ENCODE results near the gene OSBPL10.

OSBPL10 gene

DNA sequence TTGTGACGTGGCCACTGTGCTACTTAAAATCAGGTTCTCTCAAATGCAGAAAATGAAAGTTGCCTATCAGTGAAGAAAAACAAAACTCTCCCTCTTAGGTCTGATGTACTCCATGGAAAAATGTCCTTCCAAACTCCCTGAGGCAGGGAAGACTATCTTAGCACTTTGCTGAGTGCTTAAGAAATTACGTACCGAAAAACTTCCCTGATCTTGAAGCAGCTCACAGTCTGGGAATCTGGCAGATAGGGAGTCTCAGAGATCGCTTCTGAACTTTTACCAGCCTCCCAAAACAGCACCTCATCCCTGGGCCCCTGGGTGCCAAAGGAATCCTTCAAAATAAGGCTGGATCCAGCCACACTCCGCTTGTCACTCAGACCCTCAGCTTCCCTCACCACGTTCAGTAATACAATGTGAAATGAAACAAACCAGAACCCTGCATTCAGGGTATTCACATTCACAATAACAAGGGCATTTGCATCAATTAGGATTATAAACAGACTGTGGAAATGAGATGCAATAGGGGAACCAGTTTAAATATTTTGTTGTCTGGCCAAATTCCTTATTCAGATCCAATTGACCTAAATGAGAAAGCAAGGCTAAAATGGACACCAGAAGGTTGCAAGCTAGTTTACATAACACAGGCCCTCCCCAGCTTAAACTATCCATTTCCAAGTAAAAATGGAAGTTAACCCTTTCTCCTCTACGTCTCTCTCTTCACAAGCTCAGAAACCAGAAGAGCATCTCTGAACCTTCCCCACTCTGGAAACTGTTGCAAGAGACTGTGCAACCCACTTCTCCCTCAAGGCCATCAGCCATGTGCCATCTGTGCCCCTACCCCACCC lies 20.9 kb downstream of the OSBPL10 start:
- no peak for DNase-seq

DNA sequence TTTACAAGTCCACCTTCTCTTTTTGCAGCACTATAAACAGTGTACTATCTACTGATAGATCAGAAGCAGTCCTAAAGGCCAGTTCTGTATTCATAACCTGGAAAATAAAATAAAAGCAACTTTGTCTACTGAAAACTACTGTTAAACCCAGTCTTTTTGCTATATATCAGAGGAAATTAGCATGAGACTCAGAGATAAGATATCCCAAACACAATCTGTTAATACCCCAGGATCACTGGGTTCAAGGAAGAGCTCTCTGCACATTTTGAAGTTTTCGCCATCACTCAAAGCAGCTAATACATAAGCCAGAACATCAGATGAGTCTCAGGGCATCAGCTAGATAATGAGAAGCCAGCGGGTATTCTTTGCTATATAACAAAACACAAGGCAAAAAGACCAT lies 21.8 kb downstream of the OSBPL10 start:
- DNase-seq: no peak

DNA sequence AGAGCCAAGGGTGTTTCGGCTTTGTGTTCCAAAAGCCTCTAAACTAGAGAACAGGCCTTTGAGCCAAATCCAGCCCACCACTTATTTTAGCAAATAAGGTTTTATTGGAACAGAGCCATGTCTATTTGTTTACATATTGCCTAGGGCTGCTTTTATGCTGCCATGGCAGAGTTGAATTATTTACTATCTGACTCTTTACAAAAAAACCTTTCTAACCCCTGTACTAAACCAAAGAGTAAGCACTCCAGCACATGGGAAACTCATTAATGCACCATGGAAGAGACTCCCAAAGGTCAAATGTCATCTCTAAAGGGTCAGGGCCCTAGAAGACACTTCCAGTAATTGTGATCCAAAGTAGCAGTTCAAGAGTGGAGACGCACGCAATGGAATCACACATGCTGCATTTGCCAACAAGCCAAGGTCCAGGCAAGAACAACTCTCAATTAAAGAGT lies 22.3 kb downstream of the OSBPL10 start:
- DNase-seq: no peak

DNA sequence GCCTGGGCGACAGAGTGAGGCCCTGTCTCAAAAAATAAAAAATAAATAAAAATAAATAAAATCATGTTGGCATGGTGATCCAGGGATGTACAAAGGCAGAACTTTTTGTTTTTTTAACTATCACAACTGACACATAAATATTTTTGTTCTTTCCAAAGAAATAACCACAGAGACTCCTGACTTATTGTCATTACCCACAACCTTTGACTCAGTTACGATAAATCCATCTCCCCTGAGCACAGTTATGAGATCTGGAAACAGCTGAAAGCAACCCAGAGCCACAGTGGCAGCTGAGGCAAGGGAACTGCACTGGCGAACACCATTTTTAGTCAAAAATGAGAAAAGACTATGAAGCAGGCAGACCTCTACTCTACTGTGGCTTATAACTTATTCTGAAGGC lies 24.0 kb downstream of the OSBPL10 start:
- DNase-seq: no peak

DNA sequence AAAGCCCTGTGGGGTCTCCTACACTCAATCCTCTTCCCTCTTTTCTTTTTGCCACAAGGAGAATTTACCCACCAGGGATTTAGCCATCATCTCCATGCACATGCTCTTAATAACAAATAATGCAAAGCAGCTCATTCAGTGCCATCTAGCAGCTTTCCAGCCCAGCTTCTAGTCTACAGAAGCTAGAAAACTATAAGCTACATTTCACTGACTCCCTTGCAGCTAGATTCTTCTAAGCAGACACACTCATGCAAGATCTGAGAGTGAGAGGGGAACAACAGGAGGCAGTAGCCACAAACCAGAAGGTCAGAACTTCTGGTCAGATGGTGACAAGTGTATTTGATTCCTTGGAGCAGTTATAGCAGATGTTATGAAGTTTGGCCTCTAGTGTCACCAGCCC lies 25.5 kb downstream of the OSBPL10 start:
- no peak for DNase-seq

DNA sequence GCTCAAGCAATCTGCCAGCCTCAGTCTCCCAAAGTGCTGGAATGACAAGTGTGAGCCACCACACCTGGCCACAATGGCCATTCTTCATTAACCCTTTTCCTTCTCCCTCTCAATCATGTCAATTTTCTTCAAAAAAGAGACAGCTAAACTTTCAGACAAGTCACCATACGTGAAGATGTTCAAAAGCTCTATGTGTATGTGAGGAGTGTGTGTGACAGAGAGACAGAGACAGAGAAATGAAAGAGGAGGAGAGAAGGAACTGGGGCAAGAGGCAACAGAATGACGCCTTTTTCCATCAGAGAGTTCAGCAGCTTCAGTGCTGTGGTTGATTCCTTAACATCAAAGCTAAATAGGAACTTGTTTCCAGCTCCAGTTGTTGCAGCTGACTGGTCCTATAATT lies 27.4 kb downstream of the OSBPL10 start:
- no peak for DNase-seq

DNA sequence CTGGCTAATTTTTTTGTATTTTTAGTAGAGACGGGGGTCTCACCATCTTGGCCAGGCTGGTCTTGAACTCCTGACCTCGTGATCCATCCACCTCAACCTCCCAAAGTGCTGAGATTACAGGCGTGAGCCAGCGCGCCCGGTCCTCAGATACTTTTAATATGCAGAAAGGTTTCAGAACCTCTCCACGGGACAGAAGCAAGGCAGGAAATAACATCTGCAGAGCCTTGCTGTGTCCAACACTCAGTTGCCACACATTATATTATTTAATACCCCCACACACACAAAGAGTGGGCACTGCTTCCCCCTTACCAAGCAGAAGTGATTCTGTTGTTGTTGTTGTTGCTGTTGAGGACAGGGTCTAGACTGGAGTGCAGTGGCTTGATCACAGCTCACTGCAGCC lies 28.0 kb downstream of the OSBPL10 start:
- DNase-seq: no peak

DNA sequence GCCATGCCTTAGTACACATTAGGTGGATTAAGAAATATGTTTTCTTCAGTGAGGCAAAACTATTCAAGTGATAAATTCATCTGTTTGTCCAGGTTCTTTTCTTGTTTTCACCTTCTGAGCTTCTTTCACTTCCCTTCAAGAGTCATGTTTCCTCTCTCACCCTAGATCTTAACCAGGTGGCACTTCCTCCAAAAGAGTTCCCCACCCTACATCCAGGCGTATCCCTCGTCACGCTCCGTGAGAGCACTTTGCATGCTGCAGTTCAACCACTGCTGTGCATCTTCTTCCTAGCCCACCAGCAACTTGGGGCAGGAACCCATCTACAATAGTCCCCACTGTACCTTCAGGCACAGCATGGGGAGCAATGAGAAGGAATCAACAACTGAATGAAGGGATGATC lies 28.9 kb downstream of the OSBPL10 start:
- DNase-seq: no peak

DNA sequence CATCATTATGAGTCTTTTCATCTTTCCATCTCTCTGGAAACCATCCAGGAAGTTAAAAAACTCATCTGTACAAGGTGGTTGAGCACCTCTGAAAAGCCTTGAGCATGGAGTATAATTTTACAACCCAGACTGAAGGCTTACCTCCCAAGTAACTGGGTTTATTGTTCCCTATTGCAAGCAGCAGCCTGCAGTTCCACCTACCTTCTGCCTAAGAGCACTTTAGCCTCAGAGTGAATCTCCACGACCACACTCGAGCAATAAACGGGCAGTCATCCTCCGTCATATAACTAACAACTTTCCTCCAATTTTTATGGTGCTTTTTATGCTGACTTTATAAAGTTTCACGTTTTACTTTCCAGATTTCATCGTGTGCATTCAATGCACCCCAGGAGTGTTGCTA lies 32.8 kb downstream of the OSBPL10 start:
- no peak for DNase-seq

DNA sequence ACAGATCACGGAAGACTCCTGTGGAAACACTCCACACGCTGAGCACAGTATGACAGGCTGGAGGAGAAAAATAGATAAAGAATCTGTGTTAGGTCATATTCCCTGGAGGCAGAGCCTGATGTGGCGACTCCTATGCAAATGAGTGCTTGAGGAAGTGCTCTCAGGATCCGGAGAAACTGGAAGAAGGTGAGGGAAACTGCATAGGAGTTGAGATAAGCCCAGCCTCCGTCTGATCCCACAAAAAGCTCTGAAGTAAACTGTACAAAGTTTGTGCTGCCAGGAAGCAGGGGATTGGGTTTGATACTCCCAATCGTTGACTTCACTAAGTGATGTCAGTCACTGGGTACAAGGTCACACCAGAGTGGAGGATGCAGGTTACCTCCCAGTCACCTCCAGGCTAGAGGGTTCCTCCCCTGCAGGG lies 33.4 kb downstream of the OSBPL10 start:
- DNase-seq: no peak

DNA sequence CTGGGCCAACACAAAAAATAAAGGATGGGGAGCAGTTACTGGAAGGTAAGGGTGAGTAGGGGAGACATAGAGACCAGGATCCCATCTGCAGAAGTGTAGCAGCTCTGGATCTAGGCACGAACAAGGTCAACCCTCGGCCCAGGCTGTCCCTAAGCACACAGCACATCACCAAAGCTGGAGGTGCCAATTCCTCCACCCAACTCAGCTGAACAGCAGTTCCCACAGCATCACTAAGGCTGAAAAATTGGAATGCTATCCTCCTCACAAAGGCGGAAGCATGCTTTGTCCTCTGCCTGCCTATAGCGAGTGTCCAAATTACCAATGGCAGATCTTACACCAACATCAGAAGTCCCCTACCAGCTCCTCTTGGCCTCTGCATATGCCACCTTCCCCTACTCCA lies 33.9 kb downstream of the OSBPL10 start:
- no peak for DNase-seq

DNA sequence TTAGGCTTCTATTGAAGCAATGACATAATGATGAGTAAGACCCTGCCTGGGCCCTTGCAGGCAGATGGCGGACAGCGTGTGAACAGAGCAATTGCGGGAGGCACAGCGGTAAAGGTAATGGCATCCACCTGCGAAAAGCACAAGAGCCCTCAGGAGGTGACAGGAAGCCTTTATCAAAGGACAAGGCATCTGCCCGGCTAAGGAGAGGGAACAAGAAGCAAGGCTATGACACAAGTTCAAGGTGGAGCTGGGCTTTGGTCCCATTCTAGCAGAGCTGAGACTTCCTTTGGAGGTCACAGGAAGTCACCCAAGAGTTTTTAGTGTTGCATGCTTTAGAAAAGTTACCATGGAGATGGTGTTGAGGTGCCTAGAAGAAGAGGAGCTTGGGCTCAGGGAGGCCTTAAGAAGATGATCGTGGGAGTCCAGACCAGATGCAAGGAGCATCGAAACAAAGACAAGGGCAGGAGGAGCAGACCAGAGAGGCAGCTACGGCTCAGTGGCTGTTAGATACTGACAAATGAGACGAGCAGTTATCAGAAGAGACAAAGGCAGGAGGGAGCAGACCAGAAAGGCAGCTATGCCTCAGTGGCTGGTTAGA lies 34.5 kb downstream of the OSBPL10 start:
- no peak for DNase-seq

DNA sequence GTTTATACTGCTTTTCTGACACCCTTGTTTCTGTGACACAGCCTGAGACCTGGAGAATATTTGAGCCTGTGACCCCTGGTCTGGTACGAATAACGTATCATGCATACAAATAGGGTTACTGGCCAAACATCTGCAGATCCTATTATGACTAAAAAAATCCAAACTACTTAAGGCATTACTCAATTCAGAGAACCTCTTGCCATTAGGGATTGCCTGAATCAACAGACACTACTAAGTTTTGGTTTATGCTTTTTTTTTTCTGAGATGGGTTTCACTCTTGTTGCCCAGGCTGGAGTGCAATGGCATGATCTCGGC lies 35.4 kb downstream of the OSBPL10 start:
- no peak for DNase-seq

DNA sequence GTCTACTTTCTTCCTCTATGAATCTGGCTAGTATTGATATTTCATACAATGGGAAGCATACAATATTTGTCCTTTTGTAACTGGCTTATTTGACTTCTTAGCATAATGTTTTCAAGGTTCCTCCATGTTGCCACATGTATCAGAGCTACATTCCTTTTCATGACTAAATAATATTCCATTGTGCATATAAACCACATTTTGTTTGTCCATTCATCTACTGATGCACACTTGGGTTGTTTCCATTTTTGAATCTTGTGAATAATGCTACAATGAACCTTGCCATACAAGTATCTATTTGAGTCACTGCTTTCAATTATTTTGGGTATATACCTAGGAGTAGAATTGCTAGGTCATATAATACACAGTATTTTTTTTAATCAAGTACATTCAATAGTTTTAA lies 38.0 kb downstream of the OSBPL10 start:
- DNase-seq: no peak

DNA sequence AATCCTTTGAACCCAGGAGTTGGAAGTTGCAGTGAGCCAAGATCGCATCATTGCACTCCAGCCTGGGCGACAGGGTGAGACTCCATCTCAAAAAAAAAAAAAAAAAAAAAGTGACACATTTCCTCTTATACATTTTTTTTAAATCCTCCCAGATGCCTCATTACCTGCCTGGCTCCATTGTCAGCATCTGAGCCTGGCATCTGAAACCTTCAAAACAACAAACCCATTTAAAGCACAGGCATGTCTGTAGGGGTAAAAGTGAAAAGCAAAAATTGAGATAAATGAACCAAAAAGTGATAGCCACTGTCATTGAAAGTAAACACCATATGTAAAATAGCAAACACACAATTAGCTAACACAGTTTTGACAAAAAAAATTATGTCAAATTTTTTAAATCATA lies 38.6 kb downstream of the OSBPL10 start:
- DNase-seq: no peak

DNA sequence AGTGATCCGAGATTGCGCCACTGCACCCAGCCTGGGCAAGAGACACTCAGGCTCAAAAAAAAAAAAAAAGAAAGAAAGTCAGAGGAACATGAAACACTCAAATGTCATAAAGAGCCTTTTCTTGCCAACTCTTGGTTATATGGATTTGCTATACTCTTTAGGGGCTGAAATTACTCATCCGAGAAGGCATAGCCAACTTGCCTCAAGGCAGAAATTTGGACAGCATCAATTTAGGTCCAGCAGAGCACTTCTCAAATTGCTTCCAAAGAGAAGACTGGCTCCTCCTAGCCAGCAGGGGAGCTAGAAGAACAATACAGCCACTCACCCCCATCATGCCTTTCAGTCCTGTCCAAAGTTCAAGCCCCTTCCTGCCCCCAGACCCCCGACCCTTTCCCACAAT lies 43.8 kb downstream of the OSBPL10 start:
- DNase-seq: no peak

DNA sequence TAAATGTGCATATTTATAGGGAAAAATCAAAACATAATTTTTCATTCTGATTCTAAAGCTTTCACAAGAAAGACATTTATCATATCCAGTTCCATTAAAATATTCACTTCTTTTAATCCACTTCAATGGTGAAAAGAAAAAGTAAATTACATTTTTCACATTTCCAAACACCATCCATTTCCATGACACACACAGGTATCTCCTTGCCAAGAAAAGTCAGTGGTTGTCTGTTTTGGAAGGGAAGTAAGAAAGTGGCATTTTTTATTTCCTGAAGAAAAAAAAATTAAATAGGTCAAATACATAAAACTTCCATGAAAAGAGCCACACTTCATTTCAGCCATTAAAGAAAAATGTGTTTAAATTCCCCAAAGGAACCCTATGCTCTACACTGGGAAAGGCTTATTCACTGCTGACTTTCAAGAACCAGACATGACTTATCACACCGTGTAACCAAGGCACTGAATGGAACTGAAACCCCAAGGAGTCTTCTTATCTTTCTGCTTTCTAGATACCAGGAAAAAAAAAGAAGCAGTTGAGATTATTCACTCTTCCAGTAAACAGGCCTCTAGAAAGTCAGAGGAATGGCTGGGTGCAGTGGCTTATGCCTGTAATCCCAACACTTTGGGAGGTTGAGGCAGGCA lies 44.5 kb downstream of the OSBPL10 start:
- no peak for DNase-seq

DNA sequence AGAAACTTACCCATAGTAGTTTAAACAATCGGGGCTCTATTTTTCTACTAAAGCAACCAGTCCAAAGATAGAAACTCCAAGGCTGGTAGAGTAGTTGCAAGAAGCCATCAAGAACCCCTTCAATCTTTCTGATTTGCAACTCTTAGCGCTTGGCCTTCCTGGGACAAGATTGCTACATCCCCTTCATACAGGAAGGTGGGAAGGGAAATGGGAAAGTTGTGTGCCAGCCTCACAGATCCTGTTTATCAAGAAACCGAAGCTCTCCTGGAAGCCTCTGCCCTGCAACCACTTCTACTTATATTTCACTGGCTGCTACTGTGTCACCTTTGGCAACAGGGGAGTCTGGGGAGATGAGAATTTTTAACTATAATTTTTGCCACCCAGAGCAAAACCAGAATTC lies 46.2 kb downstream of the OSBPL10 start:
- DNase-seq: no peak

DNA sequence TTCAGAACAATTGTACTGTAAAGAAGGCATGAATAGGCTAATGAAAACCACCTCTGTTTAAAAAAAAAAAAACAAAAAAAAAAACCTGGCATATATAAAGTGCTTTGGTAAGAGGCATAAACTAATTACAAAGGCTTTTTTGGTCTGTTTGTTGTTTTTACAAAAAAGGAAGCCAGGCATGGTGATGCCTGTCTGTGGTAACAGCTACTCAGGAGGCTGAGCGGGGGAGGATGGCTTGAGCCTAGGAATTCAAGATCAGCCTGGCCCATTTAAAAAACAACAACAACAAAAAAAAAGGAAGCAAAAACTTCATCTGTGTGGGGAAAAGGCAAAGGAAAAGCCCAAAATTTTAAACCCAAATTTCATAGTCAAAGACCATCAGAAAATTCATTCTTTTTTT lies 47.0 kb downstream of the OSBPL10 start:
- no peak for DNase-seq

DNA sequence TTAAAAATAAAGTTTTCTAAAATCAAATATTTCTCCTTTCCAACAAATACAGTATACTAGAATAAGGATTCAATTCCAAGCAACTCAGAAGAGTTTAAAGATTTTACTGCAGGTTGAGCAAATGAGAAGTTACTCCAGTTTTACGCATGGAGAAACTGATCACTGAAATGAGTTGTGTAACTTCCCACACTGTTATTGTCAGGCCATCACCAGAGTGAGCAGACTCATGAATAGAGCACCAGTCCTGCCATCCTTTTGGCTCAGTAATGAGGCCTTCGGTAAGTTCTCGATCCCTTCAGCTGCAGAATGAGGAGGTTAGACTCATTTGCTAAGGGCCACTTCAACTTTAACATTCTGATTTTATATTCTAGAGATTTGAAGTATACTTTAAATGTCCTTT lies 48.1 kb downstream of the OSBPL10 start:
- no peak for DNase-seq

DNA sequence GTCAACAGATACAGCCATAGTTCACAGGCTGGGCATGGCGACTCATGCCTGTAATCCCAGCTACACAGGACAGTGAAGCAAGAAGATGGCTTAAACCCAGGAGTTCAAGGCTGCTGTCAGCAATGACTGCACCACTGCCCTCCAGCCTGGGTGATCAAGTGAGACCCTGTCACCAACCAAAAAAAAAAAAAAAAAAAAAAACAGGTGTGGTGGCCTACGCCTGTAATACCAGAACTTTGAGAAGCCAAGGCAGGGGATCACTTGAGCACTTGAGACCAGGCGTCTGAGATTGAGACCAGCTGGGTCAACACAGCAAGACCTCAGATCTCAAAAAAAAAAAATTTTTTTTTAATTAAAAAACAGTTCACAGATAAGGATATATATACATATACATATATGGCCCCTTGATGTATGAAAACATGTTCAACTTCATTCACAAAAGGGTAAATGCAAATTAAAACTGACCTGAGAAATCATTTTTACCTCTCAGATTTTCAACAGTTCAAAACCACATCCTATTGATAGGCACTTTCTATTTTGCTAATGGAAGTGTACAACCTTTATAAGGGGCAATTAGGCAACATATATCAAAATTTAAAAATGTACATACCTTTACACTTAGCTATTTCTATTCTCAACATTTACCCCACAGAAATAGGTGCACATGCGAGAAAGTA lies 51.1 kb downstream of the OSBPL10 start:
- DNase-seq: no peak

DNA sequence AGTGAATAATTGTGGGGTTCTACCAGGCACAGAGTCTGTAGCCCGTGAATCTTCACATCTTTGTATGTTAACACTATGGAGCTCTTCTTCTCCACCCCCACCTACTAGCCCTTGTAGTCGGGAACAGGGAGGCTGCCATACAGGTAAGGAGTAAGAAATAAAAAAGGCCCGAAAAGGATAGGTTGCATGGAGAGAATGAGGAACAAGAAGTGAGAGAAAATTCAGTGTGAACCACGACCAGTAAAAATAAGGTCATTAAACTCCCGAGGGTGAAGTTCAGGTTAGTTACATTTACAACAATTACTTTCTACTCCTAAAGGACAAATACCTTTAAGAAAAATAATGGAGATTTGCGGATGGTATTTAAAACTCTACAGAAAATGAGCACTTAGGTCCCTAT lies 53.3 kb downstream of the OSBPL10 start:
- no peak for DNase-seq
